OCI-LY1 (cell line): Measurements from ENCODE around the gene AXDND1.

Source experiments
- H2AFZ ChIP-seq: fragments of 200-600 bp; sonication (generic), shearing (Covaris generic); 2 replicates; pipeline ENCODE4 v1.6.0; 2014; ENCODE audit warnings: antibody characterized with exemption, mild to moderate bottlenecking, low read length
- H3F3A ChIP-seq: fragments of 200-600 bp; sonication (generic), shearing (Covaris generic); 2 replicates; pipeline ENCODE4 v1.6.0; 2014; ENCODE audit warnings: mild to moderate bottlenecking, antibody characterized with exemption, low read length, moderate library complexity; ENCODE audit not compliant: insufficient read depth
- H3K27ac ChIP-seq: fragments of 200-600 bp; sonication (generic); 2 replicates; pipeline ENCODE4 v1.5.1; 2014; ENCODE audit warnings: low read length, mixed run types, mild to moderate bottlenecking, low read depth; ENCODE audit not compliant: poor library complexity, severe bottlenecking
- H3K27me3 ChIP-seq: fragments of 200-600 bp; sonication (generic); 2 replicates; pipeline ENCODE4 v1.6.0; 2014; ENCODE audit warnings: antibody characterized with exemption, mild to moderate bottlenecking, low read length, moderate library complexity; ENCODE audit not compliant: insufficient read depth
- H3K36me3 ChIP-seq: fragments of 200-600 bp; sonication (generic); 2 replicates; pipeline ENCODE4 v1.6.1; 2014; ENCODE audit warnings: mild to moderate bottlenecking, antibody characterized with exemption, low read length, moderate library complexity, mixed read lengths; ENCODE audit not compliant: insufficient read depth
- H3K4me1 ChIP-seq: fragments of 200-600 bp; sonication (generic); 2 replicates; pipeline ENCODE4 v1.5.1; 2014; ENCODE audit warnings: mild to moderate bottlenecking, low read length, moderate library complexity; ENCODE audit not compliant: insufficient read depth, severe bottlenecking
- H3K4me2 ChIP-seq: fragments of 200-600 bp; sonication (generic), shearing (Covaris generic); 2 replicates; pipeline ENCODE4 v1.6.1; 2014; ENCODE audit warnings: low read length
- H3K4me3 ChIP-seq: fragments of 200-600 bp; sonication (generic); 2 replicates; pipeline ENCODE4 v1.5.1; 2014; ENCODE audit warnings: low read length, low read depth, mild to moderate bottlenecking, mixed read lengths; ENCODE audit not compliant: poor library complexity, severe bottlenecking
- H3K79me2 ChIP-seq: fragments of 200-600 bp; shearing (Covaris generic); 2 replicates; pipeline ENCODE4 v1.6.1; 2016; ENCODE audit warnings: mixed run types, low read length, mixed read lengths; ENCODE audit not compliant: insufficient read depth
- H3K9ac ChIP-seq: fragments of 200-600 bp; sonication (generic), shearing (Covaris generic); 2 replicates; pipeline ENCODE4 v1.6.1; 2014; ENCODE audit warnings: mild to moderate bottlenecking, low read length, mixed read lengths
- H3K9me2 ChIP-seq: fragments of 200-600 bp; sonication (generic), shearing (Covaris generic); 2 replicates; pipeline ENCODE4 v1.6.1; 2014; ENCODE audit warnings: low read depth, mild to moderate bottlenecking, low read length, mixed read lengths
- H3K9me3 ChIP-seq: fragments of 200-600 bp; shearing (Covaris generic); 2 replicates; pipeline ENCODE4 v1.6.1; 2014; ENCODE audit warnings: low read length, mixed read lengths
- H4K20me1 ChIP-seq: fragments of 200-600 bp; sonication (generic), shearing (Covaris generic); 2 replicates; pipeline ENCODE4 v1.6.0; 2016; ENCODE audit warnings: mild to moderate bottlenecking, low read length; ENCODE audit not compliant: insufficient read depth
- EZH2 ChIP-seq: fragments of 200-600 bp; sonication (generic), shearing (Covaris generic); IDR thresholded peaks from 2 replicates; pipeline ENCODE4 v1.8.0; 2017; ENCODE audit warnings: borderline replicate concordance, mixed run types, mild to moderate bottlenecking, antibody characterized with exemption, low read length, moderate library complexity, mixed read lengths
- TF ChIP-seq, protein P1 (sequence below): fragments of 200-600 bp; sonication (generic), shearing (Covaris generic); IDR thresholded peaks from 2 replicates; pipeline ENCODE4 v1.5.1; 2017; ENCODE audit warnings: mild to moderate bottlenecking, antibody characterized with exemption, low read length, moderate library complexity, mixed read lengths

The AXDND1 gene

DNA sequence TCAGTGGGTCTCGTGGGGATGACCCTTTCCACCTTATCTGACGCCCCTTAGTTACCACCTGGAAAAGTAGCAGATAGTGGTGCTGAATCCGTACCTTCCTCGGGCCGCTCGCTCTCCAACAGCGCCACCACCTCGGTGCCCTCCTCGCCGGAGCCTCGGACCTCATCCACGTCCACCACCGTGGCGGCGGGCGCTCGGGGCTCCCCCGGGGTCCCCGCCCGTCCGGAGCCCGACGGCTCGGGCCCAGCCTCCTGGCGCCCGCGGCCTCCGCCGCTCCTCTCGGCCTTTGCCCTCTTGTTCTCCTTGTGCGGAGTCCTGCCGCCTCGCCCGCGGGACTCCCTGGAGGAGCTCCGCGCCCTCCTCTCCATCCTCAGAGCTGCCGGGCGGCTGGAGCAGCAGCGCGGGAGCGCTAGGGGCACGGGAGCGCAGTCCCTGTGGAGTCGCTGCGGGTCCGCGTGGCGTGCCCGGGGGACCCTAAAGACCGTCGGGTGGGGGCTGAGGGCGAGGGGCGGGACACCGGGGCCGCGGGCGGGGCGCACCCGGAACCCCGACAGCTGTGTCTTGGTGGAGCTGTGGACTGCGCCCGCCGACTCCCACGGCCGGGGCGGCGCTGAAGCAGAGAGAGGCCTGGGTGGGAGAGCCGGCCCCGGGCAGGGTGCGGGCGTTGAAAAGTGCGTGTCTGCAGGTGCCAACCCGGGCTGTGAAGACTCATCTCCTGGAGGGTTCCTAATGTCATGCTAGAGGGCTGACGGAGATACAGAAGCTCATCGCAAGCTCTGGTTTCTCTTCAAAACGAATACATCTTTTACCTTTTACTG, 209.9 kb downstream of the AXDND1 start, which contains the start of gene NPHS2:
NPHS2 (minus strand) TSS at position 452 of the 818 bp plus-strand sequence; CDS start at position 368, 84 bp downstream.
- no peaks in the 10 kb centered on the region for H3K27me3 ChIP-seq
- H3K27ac ChIP-seq: no peak within 1 kb of the TSS
- H3F3A ChIP-seq: no peaks in the 10 kb centered on the region
- H3K4me3 ChIP-seq: no peak within 1 kb of the TSS
- no peak within 1 kb of the TSS for H2AFZ ChIP-seq
- TF ChIP-seq EZH2: no peak
- TF ChIP-seq, protein P1, sequence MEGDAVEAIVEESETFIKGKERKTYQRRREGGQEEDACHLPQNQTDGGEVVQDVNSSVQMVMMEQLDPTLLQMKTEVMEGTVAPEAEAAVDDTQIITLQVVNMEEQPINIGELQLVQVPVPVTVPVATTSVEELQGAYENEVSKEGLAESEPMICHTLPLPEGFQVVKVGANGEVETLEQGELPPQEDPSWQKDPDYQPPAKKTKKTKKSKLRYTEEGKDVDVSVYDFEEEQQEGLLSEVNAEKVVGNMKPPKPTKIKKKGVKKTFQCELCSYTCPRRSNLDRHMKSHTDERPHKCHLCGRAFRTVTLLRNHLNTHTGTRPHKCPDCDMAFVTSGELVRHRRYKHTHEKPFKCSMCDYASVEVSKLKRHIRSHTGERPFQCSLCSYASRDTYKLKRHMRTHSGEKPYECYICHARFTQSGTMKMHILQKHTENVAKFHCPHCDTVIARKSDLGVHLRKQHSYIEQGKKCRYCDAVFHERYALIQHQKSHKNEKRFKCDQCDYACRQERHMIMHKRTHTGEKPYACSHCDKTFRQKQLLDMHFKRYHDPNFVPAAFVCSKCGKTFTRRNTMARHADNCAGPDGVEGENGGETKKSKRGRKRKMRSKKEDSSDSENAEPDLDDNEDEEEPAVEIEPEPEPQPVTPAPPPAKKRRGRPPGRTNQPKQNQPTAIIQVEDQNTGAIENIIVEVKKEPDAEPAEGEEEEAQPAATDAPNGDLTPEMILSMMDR: no peak
- H3K9ac ChIP-seq: no peak within 1 kb of the TSS
- H3K79me2 ChIP-seq: no peaks in the 10 kb centered on the region
- H3K36me3 ChIP-seq: no peaks in the 10 kb centered on the region
- H3K9me2 ChIP-seq: no peaks in the 10 kb centered on the region
- no peaks in the 10 kb centered on the region for H4K20me1 ChIP-seq
- no peaks in the 10 kb centered on the region for H3K4me1 ChIP-seq
- no peak within 1 kb of the TSS for H3K4me2 ChIP-seq
- H3K9me3 ChIP-seq: no peaks in the 10 kb centered on the region

DNA sequence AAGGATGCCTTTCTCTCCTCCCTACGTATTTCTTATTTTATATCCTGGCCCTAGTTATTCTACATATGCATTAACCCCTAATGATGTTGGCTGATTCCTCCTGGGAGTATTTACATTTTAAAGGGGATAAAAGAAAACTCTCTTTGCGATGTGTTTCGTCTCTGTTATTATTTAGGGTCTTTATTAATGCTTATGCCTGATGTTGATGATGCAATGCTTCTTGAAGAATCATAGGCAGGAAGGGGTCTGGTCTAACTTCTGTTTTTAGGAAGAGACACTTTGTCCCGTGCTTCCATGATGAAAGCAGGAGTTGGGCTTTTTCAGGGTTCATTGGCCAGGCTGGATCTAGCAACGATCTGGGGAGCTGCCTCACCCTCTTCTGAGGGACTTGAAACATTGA, 210.7 kb downstream of the AXDND1 start:
- no peak overlapping the region for H3K27ac ChIP-seq
- H3K9me3 ChIP-seq: no peaks in the 10 kb centered on the region
- no peak overlapping the region for H3K4me3 ChIP-seq
- H4K20me1 ChIP-seq: no peaks in the 10 kb centered on the region
- H3K79me2 ChIP-seq: no peaks in the 10 kb centered on the region
- no peaks in the 10 kb centered on the region for H3K9me2 ChIP-seq
- no peak overlapping the region for H2AFZ ChIP-seq
- no peaks in the 10 kb centered on the region for H3K4me1 ChIP-seq
- no peak for TF ChIP-seq EZH2
- TF ChIP-seq, protein P1: no peak
- no peaks in the 10 kb centered on the region for H3F3A ChIP-seq
- no peaks in the 10 kb centered on the region for H3K36me3 ChIP-seq
- H3K4me2 ChIP-seq: no peak overlapping the region
- H3K9ac ChIP-seq: no peak overlapping the region
- H3K27me3 ChIP-seq: no peaks in the 10 kb centered on the region

DNA sequence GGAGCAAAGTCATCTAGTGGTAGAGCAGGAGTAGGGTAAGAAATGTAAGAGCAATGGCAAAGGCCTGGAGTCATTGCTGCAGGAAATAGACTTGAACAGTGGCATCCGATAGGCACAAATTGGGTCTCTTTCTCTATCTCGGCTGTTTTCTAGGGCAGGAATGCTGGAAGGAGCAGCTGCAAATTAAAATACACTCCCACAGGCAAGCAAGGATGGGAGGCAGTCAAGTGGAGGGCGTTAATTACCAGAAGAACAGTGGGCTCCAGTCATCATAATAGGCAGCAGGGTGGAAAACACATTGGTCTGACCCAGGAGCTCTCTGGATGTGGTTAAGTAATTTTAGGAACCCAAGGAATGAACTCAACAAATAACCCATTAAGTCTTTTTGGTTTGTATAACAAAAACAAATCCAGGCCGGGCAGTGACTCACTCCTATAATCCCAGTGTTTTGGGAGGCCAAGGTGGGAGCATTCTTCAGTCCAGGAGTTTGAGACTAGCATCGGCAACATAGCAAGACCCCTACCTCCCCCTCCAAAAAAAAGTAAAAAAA, 218.1 kb downstream of the AXDND1 start:
- no peak overlapping the region for H3K27ac ChIP-seq
- no peaks in the 10 kb centered on the region for H3K4me1 ChIP-seq
- H3K4me3 ChIP-seq: no peak overlapping the region
- no peaks in the 10 kb centered on the region for H3F3A ChIP-seq
- no peak for TF ChIP-seq EZH2
- TF ChIP-seq, protein P1: no peak
- H3K9ac ChIP-seq: no peak overlapping the region
- no peaks in the 10 kb centered on the region for H3K36me3 ChIP-seq
- no peaks in the 10 kb centered on the region for H3K9me3 ChIP-seq
- no peaks in the 10 kb centered on the region for H4K20me1 ChIP-seq
- H3K79me2 ChIP-seq: no peaks in the 10 kb centered on the region
- peaks cover 4% of the 10 kb centered on the region for H3K27me3 ChIP-seq
- H3K9me2 ChIP-seq: no peaks in the 10 kb centered on the region
- no peak overlapping the region for H3K4me2 ChIP-seq
- no peak overlapping the region for H2AFZ ChIP-seq
